ENCODE results near the gene TOP2A.

DNA sequence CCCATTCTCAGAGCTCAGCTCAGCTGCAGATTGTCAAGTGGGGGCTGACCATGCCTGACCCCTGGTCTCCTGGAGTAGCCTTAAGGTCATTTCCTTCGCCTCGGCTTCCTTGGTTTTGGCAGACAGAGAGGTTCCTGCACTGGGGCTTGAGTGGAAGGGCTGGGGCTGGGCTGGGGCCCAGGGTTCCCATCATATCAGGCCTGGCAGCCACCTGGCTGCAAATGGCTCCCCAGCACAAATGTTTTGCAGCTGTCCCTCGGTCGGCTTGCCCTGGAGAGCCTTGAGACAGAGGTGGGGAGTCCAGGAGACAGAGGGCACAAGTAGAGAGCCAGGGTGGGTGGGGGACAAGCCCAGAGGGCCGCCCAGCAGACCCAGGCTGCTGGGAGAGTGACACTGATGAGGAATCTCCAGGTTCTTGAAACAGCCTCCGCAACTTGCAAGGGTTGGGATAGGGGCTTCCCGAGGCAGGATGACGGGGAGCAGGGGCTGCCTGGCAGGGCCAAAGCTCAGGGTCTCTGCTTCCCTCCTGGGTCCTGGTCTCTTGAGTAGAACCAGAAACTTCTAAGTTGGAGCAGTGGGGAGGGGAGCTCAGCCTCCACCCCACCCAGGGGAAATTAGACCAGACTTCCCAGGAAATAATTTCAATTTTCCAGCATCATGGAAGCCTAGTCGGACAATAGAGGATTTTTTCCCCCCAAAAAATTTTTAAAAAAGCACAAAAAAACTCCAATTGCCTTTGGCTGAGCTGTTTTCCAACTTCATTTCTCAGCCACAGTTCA is 44.8 kb upstream of the TOP2A start:
- no peak for TF ChIP-seq BHLHE40 (IDR thresholded peaks at IDR 0.05; ENCODE audit: borderline replicate concordance)
- TF ChIP-seq CTBP1 (IDR thresholded peaks at IDR 0.05; ENCODE audit: borderline replicate concordance), result no peak
- no peak for TF ChIP-seq HDGF (IDR thresholded peaks at IDR 0.05; ENCODE audit: borderline replicate concordance)
- no peak for TF ChIP-seq SUZ12 (IDR thresholded peaks at IDR 0.05)
- TF ChIP-seq NFRKB (IDR thresholded peaks at IDR 0.05), result no peak
- no peak for TF ChIP-seq FOXK2 (IDR thresholded peaks at IDR 0.05)
- no peak for TF ChIP-seq SP1 (IDR thresholded peaks at IDR 0.05)
- no peak for TF ChIP-seq FOXA1 (IDR thresholded peaks at IDR 0.05)
- TF ChIP-seq ARNT (IDR thresholded peaks at IDR 0.05), result no peak
- no peak for TF ChIP-seq FOXM1 (IDR thresholded peaks at IDR 0.05; ENCODE audit: borderline replicate concordance)

All from HEK293T (cell line).